Osteoblast (primary cell): ENCODE results near the gene ASCL5. TPM values are rescaled to one million over a fixed set of nuclear protein-coding genes. Genes with fewer than 3 reads are reported as not detected.

Source experiments
- DNase-seq: peaks from one replicate; pipeline ENCODE4 v3.0.0; 2011; ENCODE audit warnings: low spot score, mixed read lengths; ENCODE audit not compliant: insufficient read length; ENCODE audit errors: missing footprints
- H2AFZ ChIP-seq: 2 replicates; pipeline ENCODE4 v1.6.0; 2011; ENCODE audit warnings: mild to moderate bottlenecking, low read length
- H3K27ac ChIP-seq: 2 replicates; pipeline ENCODE4 v1.5.1; 2011; ENCODE audit warnings: mild to moderate bottlenecking, low read depth, low read length, moderate library complexity
- H3K27me3 ChIP-seq: 2 replicates; pipeline ENCODE4 v1.6.0; 2012; ENCODE audit warnings: mild to moderate bottlenecking, control low read depth, inconsistent platforms, low read length, moderate library complexity; ENCODE audit not compliant: insufficient read depth
- H3K36me3 ChIP-seq: 2 replicates; pipeline ENCODE4 v1.5.1; 2011; ENCODE audit warnings: mild to moderate bottlenecking, low read length, control low read depth, moderate library complexity; ENCODE audit not compliant: insufficient read depth
- H3K4me1 ChIP-seq: 2 replicates; pipeline ENCODE4 v1.5.1; 2011; ENCODE audit warnings: mild to moderate bottlenecking, low read length, control low read depth, moderate library complexity; ENCODE audit not compliant: insufficient read depth
- H3K4me2 ChIP-seq: 2 replicates; pipeline ENCODE4 v1.6.0; 2011; ENCODE audit warnings: mild to moderate bottlenecking, low read length; ENCODE audit not compliant: insufficient read depth
- H3K4me3 ChIP-seq: fragments of 200-600 bp; sonication (generic); 3 replicates; pipeline ENCODE4 v1.5.1; 2012; ENCODE audit warnings: mild to moderate bottlenecking, low read length, inconsistent platforms; ENCODE audit not compliant: insufficient read depth
- H3K79me2 ChIP-seq: 2 replicates; pipeline ENCODE4 v1.6.0; 2012; ENCODE audit warnings: mild to moderate bottlenecking, low read length, control low read depth, inconsistent platforms; ENCODE audit not compliant: insufficient read depth
- H3K9me3 ChIP-seq: 2 replicates; pipeline ENCODE4 v1.5.1; 2011; ENCODE audit warnings: low read depth, low read length, control low read depth
- H4K20me1 ChIP-seq: 2 replicates; pipeline ENCODE4 v1.6.0; 2012; ENCODE audit warnings: mild to moderate bottlenecking, low read length, control low read depth; ENCODE audit not compliant: insufficient read depth
- CTCF ChIP-seq: IDR thresholded peaks from 2 replicates; pipeline ENCODE4 v1.5.1; 2011; ENCODE audit warnings: mild to moderate bottlenecking, low read depth, low read length, moderate library complexity; ENCODE audit errors: extremely low read depth
- total RNA-seq: library from RNA; depleted of rRNA; stranded (reverse); fragments of >200 nt; gene quantifications from 2 replicates; pipeline ENCODE4 v1.2.3, GENCODE V29; 2012

Gene ASCL5
- total RNA-seq, 1 donor = not detected

GRCh38 chr1:201125019-201125418, 2.0 kb downstream of the ASCL5 start:
- no peak for DNase-seq
- Histone ChIP-seq H3K4me2 (no peak overlapping the region), H2AFZ (no peak overlapping the region), H3K36me3 (no peaks in the 10 kb centered on the region), H3K4me1 (peaks cover 9% of the 10 kb centered on the region), H4K20me1 (no peaks in the 10 kb centered on the region), H3K27me3 (peaks cover 58% of the 10 kb centered on the region), H3K27ac (no peak overlapping the region), H3K4me3 (no peak overlapping the region), H3K9me3 (no peaks in the 10 kb centered on the region), H3K79me2 (no peaks in the 10 kb centered on the region)
- TF ChIP-seq CTCF = no peak

- H3K36me3 ChIP-seq = no peaks in the 10 kb centered on the region
- no peak for DNase-seq
- H3K4me3 ChIP-seq = no peak overlapping the region
- H3K27me3 ChIP-seq = peaks cover 63% of the 10 kb centered on the region
- no peak for TF ChIP-seq CTCF
- no peaks in the 10 kb centered on the region for H3K9me3 ChIP-seq
- H4K20me1 ChIP-seq = no peaks in the 10 kb centered on the region
- H3K4me2 ChIP-seq = no peak overlapping the region
- no peak overlapping the region for H2AFZ ChIP-seq
- H3K27ac ChIP-seq = no peak overlapping the region
- H3K4me1 ChIP-seq = peaks cover 9% of the 10 kb centered on the region
- no peaks in the 10 kb centered on the region for H3K79me2 ChIP-seq
Measured at GRCh38 chr1:201123866-201124265, 3.1 kb downstream of the ASCL5 start.

DNA sequence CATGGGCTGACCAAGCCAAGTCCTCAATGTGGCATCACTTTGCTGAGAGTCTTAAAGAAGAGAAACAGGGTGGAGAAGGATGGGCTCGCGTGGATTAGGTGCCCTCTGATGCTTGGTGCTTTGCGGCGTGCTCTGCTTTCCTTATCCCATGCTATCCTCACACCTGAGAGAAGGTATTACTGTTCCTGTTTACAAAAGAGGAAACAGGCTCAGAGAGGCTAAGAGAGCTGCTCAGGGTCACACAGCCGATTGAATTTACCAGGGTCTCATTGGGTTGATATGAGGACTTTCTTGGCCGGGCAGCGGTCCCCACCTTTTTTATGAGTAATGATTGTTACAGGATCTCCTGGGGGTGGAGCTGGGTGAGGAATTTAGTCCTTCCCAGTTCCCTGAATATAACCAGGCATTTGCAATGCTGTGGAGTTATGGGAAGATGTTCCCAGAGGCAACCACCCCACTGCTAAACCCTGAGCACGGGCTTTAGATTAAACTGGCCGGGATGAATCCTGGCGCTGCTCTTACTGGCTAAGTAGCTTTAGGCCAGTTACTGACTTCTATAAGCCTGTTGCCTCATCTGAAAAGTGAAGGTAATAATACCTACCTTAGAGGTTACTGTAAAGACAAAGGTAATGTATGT, 4.5 kb downstream of the ASCL5 start:
- no peaks in the 10 kb centered on the region for H3K9me3 ChIP-seq

More for the DNA sequence above, 4.5 kb downstream of the ASCL5 start:
- H3K4me3 ChIP-seq = no peak overlapping the region
- no peak overlapping the region for H3K27ac ChIP-seq
- no peak for DNase-seq
- peaks cover 5% of the 10 kb centered on the region for H3K4me1 ChIP-seq
- TF ChIP-seq CTCF = no peak
- H4K20me1 ChIP-seq = no peaks in the 10 kb centered on the region
- no peaks in the 10 kb centered on the region for H3K36me3 ChIP-seq
- H3K27me3 ChIP-seq = peaks cover 69% of the 10 kb centered on the region
- H2AFZ ChIP-seq = no peak overlapping the region
- H3K4me2 ChIP-seq = no peak overlapping the region
- no peaks in the 10 kb centered on the region for H3K79me2 ChIP-seq
